H1 (cell line): Measurements from ENCODE around the gene STK39. TPM values are rescaled to one million over a fixed set of nuclear protein-coding genes. Genes with fewer than 3 reads are reported as not detected.

Experiments
- CTCF ChIA-PET: fragments of 300-600 bp; sonication (Branson Sonifier 250); formaldehyde crosslinking; loops from one replicate; lab custom pipeline; 2021; ENCODE audit not compliant: partially characterized antibody; lab: Charles Lee
- POLR2A ChIA-PET: fragments of 300-600 bp; sonication (Branson Sonifier 250); formaldehyde crosslinking; loops from one replicate; lab custom pipeline; 2021; ENCODE audit warnings: inconsistent platforms; ENCODE audit not compliant: partially characterized antibody; lab: Charles Lee
- DNase-seq, 2 experiments: peaks; one replicate each; pipeline versions ENCODE4 v3.0.0 to v3.0.0-alpha.2; 2010 to 2022; ENCODE audit warnings: low spot score in 2 of 2, low read depth in 1 of 2, mixed read lengths in 1 of 2
- FAIRE-seq: peaks from 2 replicates; lab custom pipeline; 2011; peaks lifted over from hg19 to GRCh38; lab: Jason Lieb, UNC
- H2AFZ ChIP-seq: 2 replicates; pipeline ENCODE4 v1.8.1; 2012; ENCODE audit warnings: low read length, inconsistent platforms
- H2AK5ac ChIP-seq: 2 replicates; pipeline ENCODE4 v1.6.1; 2013; ENCODE audit warnings: low read depth, low read length
- H2BK120ac ChIP-seq: replicated peaks from 2 replicates; pipeline ENCODE3; 2013; ENCODE audit warnings: low read depth, low read length, inconsistent platforms
- H2BK12ac ChIP-seq: 2 replicates; pipeline ENCODE4 v1.6.1; 2013; ENCODE audit warnings: low read depth, low read length
- H2BK15ac ChIP-seq: 2 replicates; pipeline ENCODE4 v1.6.1; 2013; ENCODE audit warnings: low read length
- H2BK20ac ChIP-seq: 2 replicates; pipeline ENCODE4 v1.6.1; 2013; ENCODE audit warnings: low read length
- H2BK5ac ChIP-seq: 2 replicates; pipeline ENCODE4 v1.6.1; 2013; ENCODE audit warnings: low read depth, low read length
- H3K14ac ChIP-seq: 2 replicates; pipeline ENCODE4 v1.6.1; 2013; ENCODE audit warnings: inconsistent platforms; ENCODE audit not compliant: insufficient read length
- H3K18ac ChIP-seq: 2 replicates; pipeline ENCODE4 v1.6.1; 2013; ENCODE audit warnings: low read length; ENCODE audit errors: extremely low read depth
- H3K23ac ChIP-seq: 2 replicates; pipeline ENCODE4 v1.6.1; 2013; ENCODE audit warnings: inconsistent platforms; ENCODE audit not compliant: insufficient read length
- H3K23me2 ChIP-seq: 2 replicates; pipeline ENCODE4 v1.6.1; 2013; ENCODE audit warnings: low read depth, low read length
- H3K27ac ChIP-seq: 2 replicates; pipeline ENCODE4 v1.6.1; 2011; ENCODE audit warnings: low read depth, low read length, inconsistent platforms
- H3K27me3 ChIP-seq, 4 experiments: replicated peaks in 1 of 4; 1 replicate in 1 of 4; 2 replicates in 3 of 4; pipeline versions ENCODE4 v1.6.1 to v1.8.1; 2011 to 2013; ENCODE audit warnings: low read length in 3 of 4, mild to moderate bottlenecking in 3 of 4, inconsistent platforms in 2 of 4, mixed read lengths in 2 of 4, moderate library complexity in 1 of 4; ENCODE audit not compliant: control insufficient read depth in 3 of 4, insufficient read depth in 3 of 4; ENCODE audit errors: extremely low read depth in 1 of 4
- H3K36me3 ChIP-seq, 4 experiments: 2 replicates each; pipeline versions ENCODE4 v1.6.1 to v1.8.1; 2011 to 2013; ENCODE audit warnings: mild to moderate bottlenecking in 4 of 4, low read length in 3 of 4, moderate library complexity in 2 of 4, control low read depth in 1 of 4, inconsistent platforms in 1 of 4; ENCODE audit not compliant: insufficient read depth in 4 of 4, control insufficient read depth in 2 of 4
- H3K4ac ChIP-seq: replicated peaks from 2 replicates; pipeline ENCODE3; 2013; ENCODE audit warnings: low read length, low read depth, mixed read lengths, inconsistent platforms; ENCODE audit not compliant: insufficient read length
- H3K4me1 ChIP-seq, 4 experiments: replicated peaks in 1 of 4; 1 replicate in 1 of 4; 2 replicates in 3 of 4; pipeline versions ENCODE4 v1.6.1 to v1.8.1; 2011 to 2013; ENCODE audit warnings: low read length in 3 of 4, inconsistent platforms in 2 of 4, mixed read lengths in 1 of 4; ENCODE audit not compliant: insufficient read depth in 4 of 4, control insufficient read depth in 3 of 4
- H3K4me2 ChIP-seq, 2 experiments: 2 replicates each; pipeline versions ENCODE4 v1.6.1 to v1.8.1; 2011 to 2013; ENCODE audit warnings: low read depth in 2 of 2, low read length in 2 of 2, control low read depth in 1 of 2, inconsistent platforms in 1 of 2, mild to moderate bottlenecking in 1 of 2; ENCODE audit not compliant: insufficient read depth in 1 of 2
- H3K4me3 ChIP-seq, 4 experiments: fragments of 200-600, 300-600 bp in 1 of 4; sonication (generic), shearing (Covaris generic), sonication (Bioruptor Twin) in 1 of 4; 2 replicates each; pipeline versions ENCODE4 v1.5.1 to v1.8.1; 2011 to 2016; ENCODE audit warnings: low read length in 4 of 4, low read depth in 3 of 4, control low read depth in 2 of 4, inconsistent platforms in 2 of 4, mild to moderate bottlenecking in 2 of 4, mixed read lengths in 1 of 4, moderate library complexity in 1 of 4; ENCODE audit not compliant: insufficient read depth in 2 of 4; ENCODE audit errors: extremely low read depth in 1 of 4
- H3K56ac ChIP-seq: replicated peaks from 2 replicates; pipeline ENCODE3; 2013; ENCODE audit warnings: low read depth, mild to moderate bottlenecking, mixed read lengths, low read length, inconsistent platforms; ENCODE audit not compliant: insufficient read length
- H3K79me1 ChIP-seq: 2 replicates; pipeline ENCODE4 v1.6.1; 2013; ENCODE audit warnings: low read depth, low read length, control low read depth
- H3K79me2 ChIP-seq, 2 experiments: 2 replicates each; pipeline versions ENCODE4 v1.6.1 to v1.8.1; 2012 to 2013; ENCODE audit warnings: low read length in 2 of 2, mild to moderate bottlenecking in 2 of 2, inconsistent platforms in 1 of 2; ENCODE audit not compliant: insufficient read depth in 2 of 2, control insufficient read depth in 1 of 2
- H3K9ac ChIP-seq, 4 experiments: replicated peaks in 1 of 4; 1 replicate in 1 of 4; 2 replicates in 3 of 4; pipeline versions ENCODE4 v1.6.1 to v1.8.1; 2011 to 2013; ENCODE audit warnings: low read depth in 3 of 4, low read length in 3 of 4, control low read depth in 2 of 4, mild to moderate bottlenecking in 2 of 4, moderate library complexity in 2 of 4, inconsistent platforms in 1 of 4; ENCODE audit errors: extremely low read depth in 1 of 4
- H3K9me3 ChIP-seq, 2 experiments: 2 replicates each; pipeline versions ENCODE4 v1.6.1 to v1.8.1; 2012 to 2013; ENCODE audit warnings: mild to moderate bottlenecking in 2 of 2, moderate library complexity in 2 of 2, control low read depth in 1 of 2, inconsistent platforms in 1 of 2, low read depth in 1 of 2, low read length in 1 of 2, mixed read lengths in 1 of 2; ENCODE audit not compliant: insufficient read depth in 2 of 2
- H4K20me1 ChIP-seq, 2 experiments: replicated peaks in 1 of 2; 2 replicates each; pipeline versions ENCODE3 to v1.8.1; 2011 to 2013; ENCODE audit warnings: inconsistent platforms in 2 of 2, low read length in 2 of 2, mild to moderate bottlenecking in 1 of 2; ENCODE audit not compliant: insufficient read depth in 2 of 2, control insufficient read depth in 1 of 2
- H4K5ac ChIP-seq: 2 replicates; pipeline ENCODE4 v1.6.1; 2013; ENCODE audit warnings: low read length, low read depth, mixed read lengths, inconsistent platforms; ENCODE audit not compliant: insufficient read length
- H4K8ac ChIP-seq: 2 replicates; pipeline ENCODE4 v1.8.0; 2013; ENCODE audit warnings: mild to moderate bottlenecking, moderate library complexity, low read length, inconsistent platforms; ENCODE audit not compliant: insufficient read depth; ENCODE audit errors: extremely low read depth
- H4K91ac ChIP-seq: replicated peaks from 2 replicates; pipeline ENCODE3; 2013; ENCODE audit warnings: low read length, mixed read lengths, inconsistent platforms; ENCODE audit not compliant: insufficient read length
- BRCA1 ChIP-seq: IDR thresholded peaks from 2 replicates; pipeline ENCODE4 v1.6.1; 2012; ENCODE audit warnings: low read depth, low read length, improper control_type of control experiment
- CTCF ChIP-seq, 3 experiments: IDR thresholded peaks; 1 replicate in 2 of 3; 2 replicates in 1 of 3; pipeline versions ENCODE4 v1.5.1 to v1.6.1; 2011; ENCODE audit warnings: low read length in 3 of 3, mild to moderate bottlenecking in 3 of 3, inconsistent platforms in 2 of 3, low read depth in 1 of 3, moderate library complexity in 1 of 3; ENCODE audit not compliant: insufficient read depth in 1 of 3; ENCODE audit errors: control extremely low read depth in 1 of 3
- EGR1 ChIP-seq: IDR thresholded peaks from 2 replicates; pipeline ENCODE4 v1.6.1; 2011; ENCODE audit warnings: low read depth, low read length, borderline replicate concordance
- EP300 ChIP-seq, 2 experiments: IDR thresholded peaks; 1 replicate in 1 of 2; 2 replicates in 1 of 2; pipeline ENCODE4 v1.6.1; 2011 to 2012; ENCODE audit warnings: low read depth in 2 of 2, low read length in 2 of 2, mild to moderate bottlenecking in 2 of 2, borderline replicate concordance in 1 of 2, inconsistent platforms in 1 of 2, moderate library complexity in 1 of 2
- HDAC6 ChIP-seq: IDR thresholded peaks from one replicate; pipeline ENCODE4 v1.7.1; 2012; ENCODE audit warnings: low read depth, mild to moderate bottlenecking, inconsistent platforms, low read length, moderate library complexity
- JUN ChIP-seq: IDR thresholded peaks from 2 replicates; pipeline ENCODE4 v1.6.1; 2011; ENCODE audit warnings: low read depth, mild to moderate bottlenecking, improper control_type of control experiment, low read length
- JUND ChIP-seq: IDR thresholded peaks from 2 replicates; pipeline ENCODE4 v1.6.1; 2011; ENCODE audit warnings: mild to moderate bottlenecking, improper control_type of control experiment, low read length
- NANOG ChIP-seq: IDR thresholded peaks from 2 replicates; pipeline ENCODE4 v1.6.1; 2011; ENCODE audit warnings: low read length, low read depth, mild to moderate bottlenecking, inconsistent platforms; ENCODE audit not compliant: insufficient read depth, poor library complexity, severe bottlenecking
- POLR2AphosphoS5 ChIP-seq: IDR thresholded peaks from 2 replicates; pipeline ENCODE4 v1.6.1; 2011; ENCODE audit warnings: low read depth, low read length
- SP1 ChIP-seq: IDR thresholded peaks from 2 replicates; pipeline ENCODE4 v1.6.1; 2011; ENCODE audit warnings: low read depth, low read length
- ZNF274 ChIP-seq: IDR thresholded peaks from 2 replicates; pipeline ENCODE4 v1.7.0; 2012; ENCODE audit warnings: low read length, borderline replicate concordance; ENCODE audit errors: extremely low read depth
- WGBS, 2 experiments: shearing (Covaris generic) in 1 of 2; methylation state at CpG; one replicate each; pipeline versions ENCODE4 v1.1.6 to v1.1.7; 2013 to 2015; ENCODE audit warnings: low lambda C conversion rate in 2 of 2, mixed read lengths in 2 of 2, inconsistent platforms in 1 of 2, low coverage in 1 of 2, missing lambda C conversion rate in 1 of 2; ENCODE audit not compliant: insufficient replicate concordance in 2 of 2, insufficient coverage in 1 of 2, insufficient read length in 1 of 2; ENCODE audit errors: extremely low coverage in 1 of 2, missing lambda C conversion rate in 1 of 2; 5-methylcytosine and 5-hydroxymethylcytosine counted together
- polyA plus RNA-seq, 7 experiments: library from polyadenylated mRNA; depleted of rRNA in 3 of 7; stranded (reverse) in 5 of 7; unstranded in 2 of 7; fragments of >200 nt in 5 of 7; fragments of 200-250 nt in 2 of 7; gene quantifications; 1 replicate in 5 of 7; 2 replicates in 1 of 7; 4 replicates in 1 of 7; pipeline versions ENCODE4 v1.2.1 to v1.2.3, GENCODE V29; 2011 to 2013; ENCODE audit warnings: missing spikeins in 2 of 7, mixed read lengths in 2 of 7
- total RNA-seq: library from RNA; stranded (reverse); fragmentation: NEBNext Ultra II Directional; extraction: Animal tissue kit (Norgen Biotek cat#: 25700); gene quantifications from 2 replicates; pipeline ENCODE4 v1.2.1, GENCODE V29; 2021

Gene STK39
- total and polyA plus RNA-seq, 2 of the 8 experiments (the other 6 are each of a cell fraction or from before 2014, with no cell fraction given) = 13.7 to 23.8 TPM

- no peak overlapping the region for H2BK120ac ChIP-seq
- peaks cover 0 to 3% (median 2%) of the 10 kb centered on the region in 4 experiments; a peak in 2 of 7 replicates for H3K4me1 ChIP-seq
- no peaks in the 10 kb centered on the region for H3K23me2 ChIP-seq
- H2BK20ac ChIP-seq = no peak overlapping the region
- no peak overlapping the region for H4K5ac ChIP-seq
- WGBS, 2 experiments = 90% methylated on average over 2 of the region's 2 CpGs; no CpG with 5 or more reads in 1 of the 2 experiments
- no peak overlapping the region for H3K56ac ChIP-seq
- H2BK15ac ChIP-seq = no peak overlapping the region
- no peak overlapping the region for H2AFZ ChIP-seq
- H4K8ac ChIP-seq = no peak overlapping the region
- no peak for DNase-seq
- H3K4me2 ChIP-seq = no peak overlapping the region
- H3K36me3 ChIP-seq = no peaks in the 10 kb centered on the region; a peak in 1 of 8 replicates
- no peak overlapping the region for H2BK5ac ChIP-seq
- no peaks in the 10 kb centered on the region for H3K79me2 ChIP-seq
- CTCF ChIA-PET = interaction anchor here (0.9 to 2.0 kb wide), 3 partner anchors 9 to 69 kb away, joined by 3 to 16 read pairs (median 4); no protein-coding TSS in a partner anchor
- H3K79me1 ChIP-seq = no peaks in the 10 kb centered on the region
- no peak overlapping the region for H2AK5ac ChIP-seq
- no peak overlapping the region for H3K23ac ChIP-seq
- H3K4ac ChIP-seq = no peak overlapping the region
- no peak overlapping the region for H3K4me3 ChIP-seq
- no peaks in the 10 kb centered on the region for H3K9me3 ChIP-seq
- POLR2A ChIA-PET = interaction anchor here (0.6 to 1.5 kb wide), 2 partner anchors 11 to 181 kb away, joined by 3 to 4 read pairs; no protein-coding TSS in a partner anchor
- no peaks in the 10 kb centered on the region for H4K20me1 ChIP-seq
- H4K91ac ChIP-seq = no peak overlapping the region
- H3K27ac ChIP-seq = no peak overlapping the region
- H3K14ac ChIP-seq = no peak overlapping the region
- no peak overlapping the region for H2BK12ac ChIP-seq
- H3K27me3 ChIP-seq = no peaks in the 10 kb centered on the region
- H3K18ac ChIP-seq = no peak overlapping the region
- no peak for FAIRE-seq
- no peak overlapping the region for H3K9ac ChIP-seq
- no peak for TF ChIP-seq BRCA1
- no peak for TF ChIP-seq POLR2AphosphoS5
- TF ChIP-seq CTCF (IDR thresholded peaks at IDR 0.05; ENCODE audit: control extremely low read depth in 1 of 3, insufficient read depth in 1 of 3, low read depth in 1 of 3, low read length in 3 of 3) = no peak
- no peak for TF ChIP-seq JUN
- no peak for TF ChIP-seq JUND
- TF ChIP-seq ZNF274 = no peak
- TF ChIP-seq EGR1 = no peak
- TF ChIP-seq SP1 = no peak
- TF ChIP-seq NANOG = no peak
- no peak for TF ChIP-seq EP300 (IDR thresholded peaks at IDR 0.05; ENCODE audit: borderline replicate concordance in 1 of 2, low read depth in 2 of 2, low read length in 2 of 2)
- TF ChIP-seq HDAC6 = no peak
These were observed 102.4 kb downstream of the STK39 start for GRCh38 chr2:168145011-168145410.
